ENCODE results near the gene TLE5. TPM values are rescaled to one million over a fixed set of nuclear protein-coding genes. Genes with fewer than 3 reads are reported as not detected.
"Not testable (repeated sequence)": the region's sequence is repeated elsewhere in the genome, so short reads cannot be mapped to it uniquely, and the experiment has no call there.

Gene TLE5
- total and polyA plus RNA-seq, 2 experiments from 2014 or later = 260 to 308 TPM

- peak; percentile 64 for DNase-seq (ENCODE audit: low spot score)
- TF ChIP-seq EZH2 (IDR thresholded peaks at IDR 0.05; ENCODE audit: borderline replicate concordance) = no peak
- TF ChIP-seq, protein P1, sequence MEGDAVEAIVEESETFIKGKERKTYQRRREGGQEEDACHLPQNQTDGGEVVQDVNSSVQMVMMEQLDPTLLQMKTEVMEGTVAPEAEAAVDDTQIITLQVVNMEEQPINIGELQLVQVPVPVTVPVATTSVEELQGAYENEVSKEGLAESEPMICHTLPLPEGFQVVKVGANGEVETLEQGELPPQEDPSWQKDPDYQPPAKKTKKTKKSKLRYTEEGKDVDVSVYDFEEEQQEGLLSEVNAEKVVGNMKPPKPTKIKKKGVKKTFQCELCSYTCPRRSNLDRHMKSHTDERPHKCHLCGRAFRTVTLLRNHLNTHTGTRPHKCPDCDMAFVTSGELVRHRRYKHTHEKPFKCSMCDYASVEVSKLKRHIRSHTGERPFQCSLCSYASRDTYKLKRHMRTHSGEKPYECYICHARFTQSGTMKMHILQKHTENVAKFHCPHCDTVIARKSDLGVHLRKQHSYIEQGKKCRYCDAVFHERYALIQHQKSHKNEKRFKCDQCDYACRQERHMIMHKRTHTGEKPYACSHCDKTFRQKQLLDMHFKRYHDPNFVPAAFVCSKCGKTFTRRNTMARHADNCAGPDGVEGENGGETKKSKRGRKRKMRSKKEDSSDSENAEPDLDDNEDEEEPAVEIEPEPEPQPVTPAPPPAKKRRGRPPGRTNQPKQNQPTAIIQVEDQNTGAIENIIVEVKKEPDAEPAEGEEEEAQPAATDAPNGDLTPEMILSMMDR (IDR thresholded peaks at IDR 0.05; ENCODE audit: poor library complexity) = no peak
- TF ChIP-seq EZH2phosphoT487 (IDR thresholded peaks at IDR 0.05; ENCODE audit: low read depth, severe bottlenecking, unreplicated experiment) = no peak
- WGBS (ENCODE audit: low lambda C conversion rate, missing lambda C conversion rate) = 6% methylated on average over 17 of the region's 31 CpGs
These were observed 33.3 kb upstream of the TLE5 start for GRCh38 chr19:3095441-3096191.

DNA sequence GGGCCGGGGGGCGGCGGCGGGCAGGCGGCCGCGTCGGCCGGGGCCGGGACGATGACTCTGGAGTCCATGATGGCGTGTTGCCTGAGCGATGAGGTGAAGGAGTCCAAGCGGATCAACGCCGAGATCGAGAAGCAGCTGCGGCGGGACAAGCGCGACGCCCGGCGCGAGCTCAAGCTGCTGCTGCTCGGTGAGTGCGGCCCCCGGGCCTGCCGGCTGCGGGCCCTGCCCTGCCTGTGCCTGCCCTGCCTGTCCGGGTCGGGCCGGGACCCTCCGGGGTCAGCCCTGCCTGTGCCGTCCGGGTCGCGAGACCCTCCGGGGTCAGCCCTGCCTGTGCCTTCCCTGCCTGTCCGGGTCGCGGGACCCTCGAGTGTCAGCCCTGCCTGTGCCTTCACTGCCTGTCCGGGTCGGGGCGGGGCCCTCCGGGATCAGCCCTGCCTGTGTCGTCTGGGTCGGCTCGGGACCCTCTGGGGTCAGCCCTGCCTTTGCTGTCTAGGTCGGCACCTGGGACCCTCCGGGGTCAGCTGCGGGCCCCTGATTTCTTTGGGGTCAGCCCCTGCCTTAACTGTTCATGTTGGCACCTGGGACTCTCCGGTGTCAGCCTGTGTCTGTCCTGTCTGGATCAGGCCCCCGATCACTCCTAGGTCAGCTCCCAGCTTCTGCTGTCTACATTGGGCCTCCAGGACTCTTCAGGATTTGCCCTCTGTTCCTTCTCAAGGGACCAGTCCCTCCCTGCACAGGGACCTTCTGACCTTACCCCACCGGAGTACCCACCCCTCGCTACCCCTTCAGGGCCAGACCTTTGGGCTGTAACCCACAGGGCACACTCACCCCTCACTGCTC lies 32.5 kb upstream of the TLE5 start:
- Histone ChIP-seq H3K4me2 (peak overlapping the region; percentile 99), H3K79me2 (peaks cover 54% of the 10 kb centered on the region), H3K27ac (peak overlapping the region; percentile 92), H3K27me3 (no peaks in the 10 kb centered on the region), H3K4me3 (peak overlapping the region; percentile 96), H2AFZ (no peak overlapping the region), H3K4me1 (ENCODE audit: insufficient read depth) (peaks cover 34% of the 10 kb centered on the region), H4K20me1 (ENCODE audit: insufficient read depth, poor library complexity, severe bottlenecking) (peaks cover 54% of the 10 kb centered on the region), H3K9me2 (replicated peaks; ENCODE audit: insufficient read depth) (no peaks in the 10 kb centered on the region), H3K9me3 (ENCODE audit: low read depth) (no peaks in the 10 kb centered on the region), H3K36me3 (replicated peaks; ENCODE audit: insufficient read depth, low read depth) (no peaks in the 10 kb centered on the region)
- peak; percentile 52 for DNase-seq (ENCODE audit: low spot score)
- no peak for TF ChIP-seq EZH2 (IDR thresholded peaks at IDR 0.05; ENCODE audit: borderline replicate concordance)
- TF ChIP-seq EZH2phosphoT487 (IDR thresholded peaks at IDR 0.05; ENCODE audit: low read depth, severe bottlenecking, unreplicated experiment) = no peak
- TF ChIP-seq, protein P1 (IDR thresholded peaks at IDR 0.05; ENCODE audit: poor library complexity) = no peak
- WGBS (ENCODE audit: low lambda C conversion rate, missing lambda C conversion rate) = 7% methylated on average over 22 of the region's 57 CpGs

More at GRCh38 chr19:3095441-3096191, 33.3 kb upstream of the TLE5 start:
- Histone ChIP-seq H3K27ac (peak overlapping the region; percentile 92), H3K4me1 (ENCODE audit: insufficient read depth) (peaks cover 34% of the 10 kb centered on the region), H3K36me3 (replicated peaks; ENCODE audit: insufficient read depth, low read depth) (no peaks in the 10 kb centered on the region), H3K27me3 (no peaks in the 10 kb centered on the region), H3K4me3 (peak overlapping the region; percentile 96), H3K4me2 (peak overlapping the region; percentile 99), H3K9me3 (ENCODE audit: low read depth) (no peaks in the 10 kb centered on the region), H4K20me1 (ENCODE audit: insufficient read depth, poor library complexity, severe bottlenecking) (peaks cover 62% of the 10 kb centered on the region), H3K79me2 (peaks cover 62% of the 10 kb centered on the region), H2AFZ (no peak overlapping the region), H3K9me2 (replicated peaks; ENCODE audit: insufficient read depth) (no peaks in the 10 kb centered on the region)

- WGBS (ENCODE audit: low lambda C conversion rate, missing lambda C conversion rate) = 57% methylated on average over 7 of the region's 7 CpGs
- H3K4me1 ChIP-seq (ENCODE audit: insufficient read depth); H3K79me2 ChIP-seq; H2AFZ ChIP-seq; DNase-seq (ENCODE audit: low spot score); H3K9me3 ChIP-seq (ENCODE audit: low read depth); H4K20me1 ChIP-seq (ENCODE audit: insufficient read depth, poor library complexity, severe bottlenecking); H3K4me3 ChIP-seq; H3K4me2 ChIP-seq; H3K9me2 ChIP-seq (replicated peaks; ENCODE audit: insufficient read depth); H3K27me3 ChIP-seq; H3K36me3 ChIP-seq (replicated peaks; ENCODE audit: insufficient read depth, low read depth): not testable (repeated sequence)
- peak overlapping the region; percentile 57 for H3K27ac ChIP-seq
These were observed 27.1 kb upstream of the TLE5 start for GRCh38 chr19:3089299-3089855.

DNA sequence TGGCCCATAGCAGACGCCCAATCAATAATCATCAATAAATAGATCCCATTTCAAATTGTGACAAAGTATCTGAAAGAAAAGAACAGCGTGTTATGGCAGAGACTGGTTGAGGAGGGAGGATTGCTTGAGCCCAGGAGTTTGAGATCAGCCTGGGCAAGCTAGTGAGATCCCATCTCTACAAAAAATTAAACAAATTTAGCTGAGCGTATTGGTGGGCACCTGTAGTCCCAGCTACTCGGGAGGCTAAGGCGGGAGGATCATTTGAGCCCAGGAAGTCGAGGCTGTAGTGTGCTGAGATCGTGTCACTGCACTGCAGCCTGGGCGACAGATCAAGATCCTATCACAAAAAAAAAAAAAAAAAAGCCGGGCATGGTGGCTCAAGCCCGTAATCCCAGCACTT lies 25.5 kb upstream of the TLE5 start:
- Histone ChIP-seq H3K4me2 (no peak overlapping the region), H2AFZ (no peak overlapping the region), H3K36me3 (replicated peaks; ENCODE audit: insufficient read depth, low read depth) (no peaks in the 10 kb centered on the region), H3K4me3 (no peak overlapping the region), H4K20me1 (ENCODE audit: insufficient read depth, poor library complexity, severe bottlenecking) (no peaks in the 10 kb centered on the region), H3K4me1 (ENCODE audit: insufficient read depth) (peaks cover 11% of the 10 kb centered on the region), H3K27me3 (no peaks in the 10 kb centered on the region), H3K79me2 (no peaks in the 10 kb centered on the region), H3K9me2 (replicated peaks; ENCODE audit: insufficient read depth) (no peaks in the 10 kb centered on the region), H3K27ac (no peak overlapping the region), H3K9me3 (ENCODE audit: low read depth) (no peaks in the 10 kb centered on the region)
- WGBS (ENCODE audit: low lambda C conversion rate, missing lambda C conversion rate) = 87% methylated on average over 9 of the region's 10 CpGs
- no peak for TF ChIP-seq EZH2 (IDR thresholded peaks at IDR 0.05; ENCODE audit: borderline replicate concordance)
- no peak for TF ChIP-seq EZH2phosphoT487 (IDR thresholded peaks at IDR 0.05; ENCODE audit: low read depth, severe bottlenecking, unreplicated experiment)
- TF ChIP-seq, protein P1 (IDR thresholded peaks at IDR 0.05; ENCODE audit: poor library complexity) = no peak
- no peak for DNase-seq (ENCODE audit: low spot score)

Measured in hepatocyte (in vitro differentiated cells).